H1 (cell line): ENCODE results near the gene NUMB. TPM values are rescaled to one million over a fixed set of nuclear protein-coding genes. Genes with fewer than 3 reads are reported as not detected.

Experiments used
- CTCF ChIA-PET: fragments of 300-600 bp; sonication (Branson Sonifier 250); formaldehyde crosslinking; loops from one replicate; lab custom pipeline; 2021; ENCODE audit not compliant: partially characterized antibody; lab: Charles Lee
- POLR2A ChIA-PET: fragments of 300-600 bp; sonication (Branson Sonifier 250); formaldehyde crosslinking; loops from one replicate; lab custom pipeline; 2021; ENCODE audit warnings: inconsistent platforms; ENCODE audit not compliant: partially characterized antibody; lab: Charles Lee
- DNase-seq, 2 experiments: peaks; one replicate each; pipeline versions ENCODE4 v3.0.0 to v3.0.0-alpha.2; 2010 to 2022; ENCODE audit warnings: low spot score in 2 of 2, low read depth in 1 of 2, mixed read lengths in 1 of 2
- FAIRE-seq: peaks from 2 replicates; lab custom pipeline; 2011; peaks lifted over from hg19 to GRCh38; lab: Jason Lieb, UNC
- H2AFZ ChIP-seq: 2 replicates; pipeline ENCODE4 v1.8.1; 2012; ENCODE audit warnings: low read length, inconsistent platforms
- H2AK5ac ChIP-seq: 2 replicates; pipeline ENCODE4 v1.6.1; 2013; ENCODE audit warnings: low read depth, low read length
- H2BK120ac ChIP-seq: replicated peaks from 2 replicates; pipeline ENCODE3; 2013; ENCODE audit warnings: low read depth, low read length, inconsistent platforms
- H2BK12ac ChIP-seq: 2 replicates; pipeline ENCODE4 v1.6.1; 2013; ENCODE audit warnings: low read depth, low read length
- H2BK15ac ChIP-seq: 2 replicates; pipeline ENCODE4 v1.6.1; 2013; ENCODE audit warnings: low read length
- H2BK20ac ChIP-seq: 2 replicates; pipeline ENCODE4 v1.6.1; 2013; ENCODE audit warnings: low read length
- H2BK5ac ChIP-seq: 2 replicates; pipeline ENCODE4 v1.6.1; 2013; ENCODE audit warnings: low read depth, low read length
- H3K14ac ChIP-seq: 2 replicates; pipeline ENCODE4 v1.6.1; 2013; ENCODE audit warnings: inconsistent platforms; ENCODE audit not compliant: insufficient read length
- H3K18ac ChIP-seq: 2 replicates; pipeline ENCODE4 v1.6.1; 2013; ENCODE audit warnings: low read length; ENCODE audit errors: extremely low read depth
- H3K23ac ChIP-seq: 2 replicates; pipeline ENCODE4 v1.6.1; 2013; ENCODE audit warnings: inconsistent platforms; ENCODE audit not compliant: insufficient read length
- H3K23me2 ChIP-seq: 2 replicates; pipeline ENCODE4 v1.6.1; 2013; ENCODE audit warnings: low read depth, low read length
- H3K27ac ChIP-seq: 2 replicates; pipeline ENCODE4 v1.6.1; 2011; ENCODE audit warnings: low read depth, low read length, inconsistent platforms
- H3K27me3 ChIP-seq, 4 experiments: replicated peaks in 1 of 4; 1 replicate in 1 of 4; 2 replicates in 3 of 4; pipeline versions ENCODE4 v1.6.1 to v1.8.1; 2011 to 2013; ENCODE audit warnings: low read length in 3 of 4, mild to moderate bottlenecking in 3 of 4, inconsistent platforms in 2 of 4, mixed read lengths in 2 of 4, moderate library complexity in 1 of 4; ENCODE audit not compliant: control insufficient read depth in 3 of 4, insufficient read depth in 3 of 4; ENCODE audit errors: extremely low read depth in 1 of 4
- H3K36me3 ChIP-seq, 4 experiments: 2 replicates each; pipeline versions ENCODE4 v1.6.1 to v1.8.1; 2011 to 2013; ENCODE audit warnings: mild to moderate bottlenecking in 4 of 4, low read length in 3 of 4, moderate library complexity in 2 of 4, control low read depth in 1 of 4, inconsistent platforms in 1 of 4; ENCODE audit not compliant: insufficient read depth in 4 of 4, control insufficient read depth in 2 of 4
- H3K4ac ChIP-seq: replicated peaks from 2 replicates; pipeline ENCODE3; 2013; ENCODE audit warnings: low read length, low read depth, mixed read lengths, inconsistent platforms; ENCODE audit not compliant: insufficient read length
- H3K4me1 ChIP-seq, 4 experiments: replicated peaks in 1 of 4; 1 replicate in 1 of 4; 2 replicates in 3 of 4; pipeline versions ENCODE4 v1.6.1 to v1.8.1; 2011 to 2013; ENCODE audit warnings: low read length in 3 of 4, inconsistent platforms in 2 of 4, mixed read lengths in 1 of 4; ENCODE audit not compliant: insufficient read depth in 4 of 4, control insufficient read depth in 3 of 4
- H3K4me2 ChIP-seq, 2 experiments: 2 replicates each; pipeline versions ENCODE4 v1.6.1 to v1.8.1; 2011 to 2013; ENCODE audit warnings: low read depth in 2 of 2, low read length in 2 of 2, control low read depth in 1 of 2, inconsistent platforms in 1 of 2, mild to moderate bottlenecking in 1 of 2; ENCODE audit not compliant: insufficient read depth in 1 of 2
- H3K4me3 ChIP-seq, 4 experiments: fragments of 200-600, 300-600 bp in 1 of 4; sonication (generic), shearing (Covaris generic), sonication (Bioruptor Twin) in 1 of 4; 2 replicates each; pipeline versions ENCODE4 v1.5.1 to v1.8.1; 2011 to 2016; ENCODE audit warnings: low read length in 4 of 4, low read depth in 3 of 4, control low read depth in 2 of 4, inconsistent platforms in 2 of 4, mild to moderate bottlenecking in 2 of 4, mixed read lengths in 1 of 4, moderate library complexity in 1 of 4; ENCODE audit not compliant: insufficient read depth in 2 of 4; ENCODE audit errors: extremely low read depth in 1 of 4
- H3K56ac ChIP-seq: replicated peaks from 2 replicates; pipeline ENCODE3; 2013; ENCODE audit warnings: low read depth, mild to moderate bottlenecking, mixed read lengths, low read length, inconsistent platforms; ENCODE audit not compliant: insufficient read length
- H3K79me1 ChIP-seq: 2 replicates; pipeline ENCODE4 v1.6.1; 2013; ENCODE audit warnings: low read depth, low read length, control low read depth
- H3K79me2 ChIP-seq, 2 experiments: 2 replicates each; pipeline versions ENCODE4 v1.6.1 to v1.8.1; 2012 to 2013; ENCODE audit warnings: low read length in 2 of 2, mild to moderate bottlenecking in 2 of 2, inconsistent platforms in 1 of 2; ENCODE audit not compliant: insufficient read depth in 2 of 2, control insufficient read depth in 1 of 2
- H3K9ac ChIP-seq, 4 experiments: replicated peaks in 1 of 4; 1 replicate in 1 of 4; 2 replicates in 3 of 4; pipeline versions ENCODE4 v1.6.1 to v1.8.1; 2011 to 2013; ENCODE audit warnings: low read depth in 3 of 4, low read length in 3 of 4, control low read depth in 2 of 4, mild to moderate bottlenecking in 2 of 4, moderate library complexity in 2 of 4, inconsistent platforms in 1 of 4; ENCODE audit errors: extremely low read depth in 1 of 4
- H3K9me3 ChIP-seq, 2 experiments: 2 replicates each; pipeline versions ENCODE4 v1.6.1 to v1.8.1; 2012 to 2013; ENCODE audit warnings: mild to moderate bottlenecking in 2 of 2, moderate library complexity in 2 of 2, control low read depth in 1 of 2, inconsistent platforms in 1 of 2, low read depth in 1 of 2, low read length in 1 of 2, mixed read lengths in 1 of 2; ENCODE audit not compliant: insufficient read depth in 2 of 2
- H4K20me1 ChIP-seq, 2 experiments: replicated peaks in 1 of 2; 2 replicates each; pipeline versions ENCODE3 to v1.8.1; 2011 to 2013; ENCODE audit warnings: inconsistent platforms in 2 of 2, low read length in 2 of 2, mild to moderate bottlenecking in 1 of 2; ENCODE audit not compliant: insufficient read depth in 2 of 2, control insufficient read depth in 1 of 2
- H4K5ac ChIP-seq: 2 replicates; pipeline ENCODE4 v1.6.1; 2013; ENCODE audit warnings: low read length, low read depth, mixed read lengths, inconsistent platforms; ENCODE audit not compliant: insufficient read length
- H4K8ac ChIP-seq: 2 replicates; pipeline ENCODE4 v1.8.0; 2013; ENCODE audit warnings: mild to moderate bottlenecking, moderate library complexity, low read length, inconsistent platforms; ENCODE audit not compliant: insufficient read depth; ENCODE audit errors: extremely low read depth
- H4K91ac ChIP-seq: replicated peaks from 2 replicates; pipeline ENCODE3; 2013; ENCODE audit warnings: low read length, mixed read lengths, inconsistent platforms; ENCODE audit not compliant: insufficient read length
- BACH1 ChIP-seq: IDR thresholded peaks from 2 replicates; pipeline ENCODE4 v1.6.1; 2012; ENCODE audit warnings: low read length, improper control_type of control experiment
- CEBPB ChIP-seq: IDR thresholded peaks from 2 replicates; pipeline ENCODE4 v1.6.1; 2012; ENCODE audit warnings: low read depth, low read length
- CTCF ChIP-seq, 3 experiments: IDR thresholded peaks; 1 replicate in 2 of 3; 2 replicates in 1 of 3; pipeline versions ENCODE4 v1.5.1 to v1.6.1; 2011; ENCODE audit warnings: low read length in 3 of 3, mild to moderate bottlenecking in 3 of 3, inconsistent platforms in 2 of 3, low read depth in 1 of 3, moderate library complexity in 1 of 3; ENCODE audit not compliant: insufficient read depth in 1 of 3; ENCODE audit errors: control extremely low read depth in 1 of 3
- EZH2 ChIP-seq: fragments of 200-600 bp; sonication (generic); IDR thresholded peaks from 2 replicates; pipeline ENCODE4 v1.7.1; 2012; ENCODE audit warnings: low read depth, mild to moderate bottlenecking, moderate library complexity, low read length, inconsistent platforms; ENCODE audit not compliant: severe bottlenecking
- PHF8 ChIP-seq: fragments of 200-600 bp; sonication (generic); conservative IDR thresholded peaks from 2 replicates; pipeline ENCODE4 v1.7.1; 2012; ENCODE audit warnings: low read depth, mild to moderate bottlenecking, inconsistent platforms, low read length, moderate library complexity
- POLR2AphosphoS5 ChIP-seq: IDR thresholded peaks from 2 replicates; pipeline ENCODE4 v1.6.1; 2011; ENCODE audit warnings: low read depth, low read length
- RFX5 ChIP-seq: IDR thresholded peaks from 2 replicates; pipeline ENCODE4 v1.6.1; 2011; ENCODE audit warnings: low read depth, low read length, improper control_type of control experiment, borderline replicate concordance
- TCF12 ChIP-seq: IDR thresholded peaks from 2 replicates; pipeline ENCODE4 v1.6.1; 2011; ENCODE audit warnings: low read depth, mild to moderate bottlenecking, low read length
- polyA plus RNA-seq, 7 experiments: library from polyadenylated mRNA; depleted of rRNA in 3 of 7; stranded (reverse) in 5 of 7; unstranded in 2 of 7; fragments of >200 nt in 5 of 7; fragments of 200-250 nt in 2 of 7; gene quantifications; 1 replicate in 5 of 7; 2 replicates in 1 of 7; 4 replicates in 1 of 7; pipeline versions ENCODE4 v1.2.1 to v1.2.3, GENCODE V29; 2011 to 2013; ENCODE audit warnings: missing spikeins in 2 of 7, mixed read lengths in 2 of 7
- total RNA-seq: library from RNA; stranded (reverse); fragmentation: NEBNext Ultra II Directional; extraction: Animal tissue kit (Norgen Biotek cat#: 25700); gene quantifications from 2 replicates; pipeline ENCODE4 v1.2.1, GENCODE V29; 2021

Gene NUMB
- total and polyA plus RNA-seq, 2 of the 8 experiments (the other 6 are each of a cell fraction or from before 2014, with no cell fraction given): 54.3 to 78.1 TPM

- H3K4ac ChIP-seq: no peak overlapping the region
- H4K5ac ChIP-seq: no peak overlapping the region
- no peak overlapping the region for H3K56ac ChIP-seq
- no peak overlapping the region for H2BK15ac ChIP-seq
- no peak overlapping the region for H3K23ac ChIP-seq
- H3K4me1 ChIP-seq: peaks cover 0 to 5% (median 4%) of the 10 kb centered on the region in 4 experiments; a peak in 5 of 7 replicates
- peaks cover 4% of the 10 kb centered on the region for H3K79me1 ChIP-seq
- FAIRE-seq (no peak), DNase-seq (no peak)
- no peaks in the 10 kb centered on the region for H3K36me3 ChIP-seq
- H3K27me3 ChIP-seq: no peaks in the 10 kb centered on the region
- no peak overlapping the region for H3K14ac ChIP-seq
- ChIA-PET POLR2A (no interaction called here), CTCF (no interaction called here)
- no peaks in the 10 kb centered on the region for H3K23me2 ChIP-seq
- no peak overlapping the region for H3K27ac ChIP-seq
- no peak overlapping the region for H3K9ac ChIP-seq
- H2BK120ac ChIP-seq: no peak overlapping the region
- no peak overlapping the region for H2BK20ac ChIP-seq
- no peak overlapping the region for H4K91ac ChIP-seq
- H2AFZ ChIP-seq: no peak overlapping the region
- H4K20me1 ChIP-seq: peaks cover 3 to 4% of the 10 kb centered on the region in 2 experiments
- H3K79me2 ChIP-seq: no peaks in the 10 kb centered on the region
- TF ChIP-seq EZH2 (no peak), CTCF (IDR thresholded peaks at IDR 0.05; ENCODE audit: control extremely low read depth in 1 of 3, insufficient read depth in 1 of 3, low read depth in 1 of 3, low read length in 3 of 3) (no peak), RFX5 (no peak), TCF12 (no peak), BACH1 (no peak), PHF8 (no peak), POLR2AphosphoS5 (no peak), CEBPB (no peak)
- H4K8ac ChIP-seq: no peak overlapping the region
- H3K9me3 ChIP-seq: no peaks in the 10 kb centered on the region
- H2BK12ac ChIP-seq: no peak overlapping the region
- H3K18ac ChIP-seq: no peak overlapping the region
- H2BK5ac ChIP-seq: no peak overlapping the region
- H3K4me3 ChIP-seq: no peak overlapping the region
- H2AK5ac ChIP-seq: no peak overlapping the region
- H3K4me2 ChIP-seq: no peak overlapping the region
Observed at GRCh38 chr14:73339206-73339605, 119.1 kb downstream of the NUMB start.
